ENCODE results near the gene CKLF. TPM values are rescaled to one million over a fixed set of nuclear protein-coding genes. Genes with fewer than 3 reads are reported as not detected.
"Not testable (repeated sequence)": the region's sequence is repeated elsewhere in the genome, so short reads cannot be mapped to it uniquely, and the experiment has no call there.

CKLF gene
- total RNA-seq, 1 experiment from 2014 or later = 145 TPM

GRCh38 chr16:66568355-66568754 is 16.0 kb downstream of the CKLF start:
- DNase-seq (ENCODE audit: low read depth) = peak; percentile 46

DNA sequence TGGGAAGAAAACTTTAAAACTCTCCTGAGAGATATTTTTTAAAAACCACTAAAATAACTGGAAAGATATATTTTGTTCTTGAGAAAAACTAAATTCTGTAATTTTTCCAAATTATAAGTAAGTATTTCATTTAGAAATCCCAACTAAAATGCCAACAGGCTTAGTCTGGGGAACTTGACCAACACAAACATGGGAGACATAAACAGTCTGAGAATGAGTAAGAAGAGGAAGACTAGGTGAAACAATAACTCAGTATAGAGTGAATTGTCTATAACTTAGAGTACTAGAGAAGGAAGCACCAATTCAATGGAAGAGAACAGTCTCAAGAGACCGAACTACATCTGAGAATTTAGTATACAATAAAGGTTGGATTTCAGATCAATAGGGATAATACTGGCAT is 16.8 kb downstream of the CKLF start:
- peak; percentile 69 for DNase-seq (ENCODE audit: low read depth)

DNA sequence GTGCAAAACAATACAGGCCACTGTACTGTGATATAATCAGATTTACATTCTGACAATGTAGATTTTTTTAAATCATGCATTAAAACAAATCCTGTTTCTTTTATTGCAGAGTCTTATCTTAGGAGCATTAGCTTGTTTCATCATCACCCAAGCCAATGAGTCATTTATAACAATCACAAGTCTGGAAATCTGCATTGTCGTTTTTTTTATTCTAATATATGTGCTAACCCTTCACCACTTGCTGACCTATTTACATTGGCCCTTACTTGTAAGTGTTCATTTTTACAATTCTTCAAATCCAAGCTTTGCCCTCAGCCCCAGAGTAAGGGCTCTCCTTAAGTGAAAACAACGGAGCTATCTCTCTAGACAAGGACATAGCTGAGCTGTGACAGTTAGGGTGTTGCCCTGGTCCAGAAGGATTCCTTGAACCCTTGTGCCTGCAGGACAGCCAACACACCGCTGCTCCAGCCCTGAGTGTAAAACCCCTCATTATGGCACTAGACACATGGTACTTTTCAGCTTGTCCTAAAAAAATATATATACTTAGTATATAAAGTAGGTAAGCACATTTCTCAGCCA is 17.5 kb downstream of the CKLF start:
- peak; percentile 59 for DNase-seq (ENCODE audit: low read depth)

DNA sequence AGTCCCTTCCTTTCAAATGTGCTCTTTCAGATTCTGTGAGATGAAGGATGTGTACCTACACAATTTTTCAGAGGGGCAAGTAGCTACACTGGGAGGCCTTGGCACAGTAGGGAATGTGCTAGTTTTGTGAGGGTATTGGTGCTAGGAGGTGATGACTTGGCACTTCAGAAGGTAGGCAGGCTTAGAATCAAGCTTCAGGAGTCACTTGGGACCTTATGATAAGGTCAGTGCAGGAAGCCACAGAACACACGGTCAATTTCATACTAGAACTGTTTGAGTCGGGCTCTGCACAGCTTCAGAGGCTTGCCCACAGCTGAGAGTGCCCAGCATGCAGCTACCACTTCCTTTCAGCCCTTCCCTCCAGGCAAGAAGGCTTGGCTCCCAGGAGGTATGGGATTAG is 20.0 kb downstream of the CKLF start:
- peak; percentile 40 for DNase-seq (ENCODE audit: low read depth)

DNA sequence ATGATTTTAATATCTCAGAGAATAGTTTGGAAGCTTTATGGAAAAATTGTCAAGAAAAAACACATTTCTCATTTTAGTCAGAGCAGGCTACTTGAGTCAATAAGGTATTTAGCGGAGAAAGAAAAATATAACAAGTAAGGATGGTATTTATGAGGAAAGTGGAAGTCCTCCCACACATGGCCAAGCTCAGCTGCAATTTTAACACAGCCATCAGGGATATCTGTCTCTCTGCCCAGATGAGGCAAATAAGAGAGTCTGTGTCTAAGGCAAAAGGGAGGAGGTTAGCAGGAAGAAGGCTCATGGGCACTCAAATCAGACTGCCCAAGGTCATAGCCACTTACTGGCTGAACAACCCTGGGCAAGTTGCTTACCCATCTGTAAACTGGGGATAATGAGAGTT is 21.7 kb downstream of the CKLF start:
- no peak for DNase-seq (ENCODE audit: low read depth)

DNA sequence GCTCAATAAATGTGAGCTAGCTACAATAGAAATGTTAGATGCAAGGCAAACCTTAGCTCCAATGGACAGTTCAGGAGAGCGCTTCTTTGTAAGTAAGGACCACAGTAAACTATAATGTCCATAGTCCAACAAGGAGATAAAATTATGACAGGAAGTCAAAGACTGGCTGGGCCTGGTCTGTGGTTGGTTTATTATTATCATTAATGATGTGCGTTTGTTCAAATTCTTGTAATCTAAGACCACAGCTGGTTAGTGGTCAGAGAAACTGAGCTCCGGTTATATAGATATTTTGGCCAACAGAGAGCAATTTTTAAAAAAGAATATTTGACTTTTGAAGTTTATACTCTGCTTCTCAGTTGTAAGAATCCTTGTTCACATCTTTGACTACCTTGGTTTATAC is 22.2 kb downstream of the CKLF start:
- DNase-seq (ENCODE audit: low read depth) = no peak

DNA sequence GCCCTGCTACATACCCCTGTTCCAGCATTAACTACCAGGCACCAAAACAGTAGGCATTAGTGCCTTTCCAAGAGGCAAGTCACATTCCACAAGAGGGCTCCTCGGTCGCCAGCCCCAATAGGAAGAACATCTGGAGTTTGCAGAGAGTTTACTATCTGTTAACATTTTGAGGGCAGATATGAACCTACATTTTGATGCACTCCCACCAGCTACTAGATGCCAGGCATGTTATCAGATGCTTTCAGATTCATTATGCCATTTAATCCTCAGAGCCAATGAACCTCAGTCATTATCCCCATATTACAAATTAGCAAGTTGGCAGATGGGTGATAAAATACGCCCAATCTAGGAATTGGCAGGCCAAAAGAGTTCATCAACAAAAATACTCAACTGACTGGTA is 22.7 kb downstream of the CKLF start:
- no peak for DNase-seq (ENCODE audit: low read depth)

- no peak for DNase-seq (ENCODE audit: low read depth)
Measured at GRCh38 chr16:66576296-66576695, 23.9 kb downstream of the CKLF start.

GRCh38 chr16:66578651-66579531 is 26.5 kb downstream of the CKLF start, which contains the start of gene CMTM2:
Gene CMTM2, plus strand, starts transcription at chr16:66579463. Its CDS starts 145 bp downstream, at chr16:66579608.
- no peak for DNase-seq (ENCODE audit: low read depth)

DNA sequence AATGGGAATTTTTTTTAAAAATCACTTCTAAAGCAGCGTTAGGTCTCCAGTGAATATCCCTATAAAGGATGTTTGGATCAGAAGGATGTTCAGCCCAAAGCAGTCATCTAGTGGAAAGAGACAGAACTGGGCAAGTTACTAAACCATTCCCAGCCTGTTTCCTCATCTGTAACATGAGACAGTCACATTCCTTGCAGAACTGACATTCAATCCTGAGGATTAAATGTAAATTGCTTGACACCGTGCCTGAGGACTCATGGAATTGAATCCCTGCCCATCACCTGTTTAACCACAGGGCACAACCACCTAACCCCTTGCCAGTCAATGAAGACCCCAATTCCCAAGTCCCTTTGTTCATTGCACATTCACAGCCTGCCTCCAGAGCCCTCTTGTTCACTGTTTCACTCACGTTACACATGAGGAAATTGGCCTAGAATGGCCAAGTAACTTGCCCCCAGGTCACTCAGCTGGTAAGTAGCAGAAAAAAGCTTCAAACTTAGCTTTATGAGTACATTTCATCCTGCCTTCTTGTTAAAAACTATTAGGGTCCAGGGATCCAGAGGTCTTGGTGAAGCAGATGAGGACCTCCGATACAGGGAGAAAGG is 28.3 kb downstream of the CKLF start:
- DNase-seq (ENCODE audit: low read depth) = peak; percentile 79

DNA sequence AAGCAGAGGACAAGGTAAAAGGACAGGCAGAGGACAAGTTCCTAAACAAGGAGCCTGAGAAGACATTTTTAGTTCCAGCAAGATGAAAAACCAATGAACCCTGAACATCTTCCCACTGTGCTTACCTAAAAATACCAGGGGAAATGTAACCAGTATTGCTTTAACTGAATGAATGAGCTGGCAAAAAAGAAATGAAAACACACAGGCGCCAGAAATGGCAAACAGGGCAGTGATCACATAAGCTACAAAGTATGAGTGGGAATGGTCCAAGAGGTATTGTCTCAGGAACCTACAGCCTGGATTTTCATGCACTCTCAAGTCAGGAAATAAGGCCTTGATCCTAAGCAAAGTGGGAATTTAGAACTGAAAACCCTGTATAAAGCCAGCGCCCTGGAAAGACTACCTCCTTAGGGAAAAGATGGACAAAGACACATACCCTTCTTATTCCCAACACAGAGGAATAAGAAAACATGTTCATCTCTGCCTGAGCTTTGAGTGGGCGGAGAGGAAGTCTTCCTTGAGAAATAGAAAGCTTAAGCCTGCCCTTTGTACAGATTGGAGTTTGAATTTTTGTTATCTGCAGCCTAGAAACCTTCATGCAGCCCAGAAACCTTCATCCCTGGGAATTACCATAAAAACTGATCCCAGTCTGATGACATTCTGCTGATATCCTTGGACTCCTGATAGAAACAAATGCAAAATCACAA is 29.0 kb downstream of the CKLF start:
- no peak for DNase-seq (ENCODE audit: low read depth)

GRCh38 chr16:66585481-66586239 is 33.3 kb downstream of the CKLF start:
- DNase-seq (ENCODE audit: low read depth) = no peak

DNA sequence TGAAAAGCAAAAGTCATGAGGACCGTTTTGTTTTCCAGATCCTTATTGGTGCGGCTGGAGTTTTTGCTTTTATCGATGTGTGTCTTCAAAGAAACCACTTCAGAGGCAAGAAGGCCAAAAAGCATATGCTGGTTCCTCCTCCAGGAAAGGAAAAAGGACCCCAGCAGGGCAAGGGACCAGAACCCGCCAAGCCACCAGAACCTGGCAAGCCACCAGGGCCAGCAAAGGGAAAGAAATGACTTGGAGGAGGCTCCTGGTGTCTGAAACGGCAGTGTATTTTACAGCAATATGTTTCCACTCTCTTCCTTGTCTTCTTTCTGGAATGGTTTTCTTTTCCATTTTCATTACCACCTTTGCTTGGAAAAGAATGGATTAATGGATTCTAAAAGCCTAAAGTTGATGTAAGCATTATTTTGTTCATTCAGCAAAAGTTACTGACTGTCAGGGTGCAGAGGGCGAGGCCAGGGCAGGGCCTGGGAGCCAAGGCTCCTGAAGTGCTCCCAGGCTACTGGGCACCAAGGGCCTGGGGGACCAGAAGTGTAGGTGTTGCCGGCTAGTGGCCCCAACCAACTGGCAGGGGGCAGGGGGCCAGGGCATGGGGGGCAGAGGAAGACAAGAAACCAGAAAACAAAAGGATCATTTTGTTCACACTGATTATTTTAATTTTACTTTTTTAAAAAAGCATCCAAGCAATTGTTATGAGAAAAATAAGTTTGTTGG is 35.7 kb downstream of the CKLF start:
- no peak for DNase-seq (ENCODE audit: low read depth)

DNA sequence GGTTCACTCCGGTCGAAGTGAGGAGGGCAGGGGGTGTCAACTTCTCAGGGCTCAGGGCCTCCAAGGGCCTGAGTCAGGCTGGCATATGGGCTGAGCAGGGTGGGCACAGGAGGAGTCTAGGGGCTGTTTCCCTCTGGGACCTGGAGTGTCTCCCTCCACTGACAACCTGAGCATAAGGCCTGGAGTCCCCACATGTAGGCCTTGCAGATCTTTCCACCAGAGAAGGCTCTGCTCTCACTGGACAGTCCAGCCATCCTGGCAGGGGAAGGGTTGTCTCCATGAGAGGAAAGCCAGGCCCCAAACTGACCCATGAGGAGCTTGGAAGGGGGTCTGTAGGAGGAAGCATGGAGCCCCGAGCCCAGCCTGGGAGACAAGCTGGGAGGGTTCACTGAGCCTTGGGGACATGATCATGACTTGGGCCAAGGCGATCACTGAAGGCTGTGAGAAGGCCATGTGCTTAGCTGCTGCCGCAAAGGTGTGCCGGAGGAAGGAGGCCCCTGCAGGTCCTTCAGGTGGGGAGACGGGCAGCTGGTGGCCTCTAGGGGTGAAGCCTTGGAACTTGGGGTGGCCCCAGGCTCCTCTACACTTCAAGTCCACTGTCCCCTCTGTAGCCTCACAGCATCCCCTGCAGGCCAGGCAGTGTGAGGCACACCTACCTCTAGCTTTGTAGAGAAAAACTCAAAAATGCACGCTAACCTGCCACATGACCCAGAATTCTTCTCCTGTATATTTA is 36.8 kb downstream of the CKLF start:
- peak; percentile 49 for DNase-seq (ENCODE audit: low read depth)

DNA sequence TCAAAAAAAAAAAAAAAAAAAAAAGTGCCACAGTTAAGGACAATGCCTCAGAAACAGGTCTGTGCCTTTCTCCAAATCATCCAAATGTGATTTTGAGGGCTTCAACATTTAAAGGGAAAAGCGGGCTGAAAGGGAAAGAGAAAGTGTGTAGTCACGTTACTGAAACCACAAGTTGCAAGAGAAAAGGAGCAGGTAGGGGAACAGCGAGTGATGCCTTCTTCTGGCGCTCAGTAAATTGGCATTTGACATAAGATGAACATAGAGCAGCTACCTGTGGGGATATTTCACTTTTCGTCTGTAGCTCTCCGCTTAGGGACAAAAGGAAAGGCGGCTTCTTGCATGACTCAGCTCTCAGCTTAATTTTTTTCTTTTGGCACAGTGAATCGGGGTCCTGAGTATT is 37.9 kb downstream of the CKLF start:
- no peak for DNase-seq (ENCODE audit: low read depth)

- DNase-seq (ENCODE audit: low read depth) = no peak
Measured at GRCh38 chr16:66591018-66591417, 38.6 kb downstream of the CKLF start.

- DNase-seq (ENCODE audit: low read depth) = no peak
Measured at GRCh38 chr16:66592241-66592640, 39.9 kb downstream of the CKLF start.

DNA sequence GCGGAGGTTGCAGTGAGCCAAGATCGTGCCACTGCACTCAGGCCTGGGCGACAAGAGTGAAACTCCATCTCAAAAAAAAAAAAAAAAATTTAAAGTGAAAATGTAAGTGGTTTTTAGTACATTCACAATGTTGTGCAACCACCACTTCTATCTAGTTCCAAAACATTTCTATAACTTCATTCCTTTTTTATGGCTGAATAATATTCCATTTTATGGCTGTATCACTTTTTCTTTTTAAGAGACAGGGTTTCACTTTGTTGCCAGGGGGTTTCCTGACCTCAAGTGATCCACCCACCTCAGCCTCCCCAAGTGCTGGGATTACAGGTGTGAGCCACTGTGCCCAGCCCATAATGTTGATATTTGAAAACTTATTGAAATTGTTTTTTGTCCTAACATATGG is 40.4 kb downstream of the CKLF start:
- DNase-seq (ENCODE audit: low read depth) = no peak

GRCh38 chr16:66594739-66595138 is 42.4 kb downstream of the CKLF start:
- DNase-seq (ENCODE audit: low read depth) = no peak

DNA sequence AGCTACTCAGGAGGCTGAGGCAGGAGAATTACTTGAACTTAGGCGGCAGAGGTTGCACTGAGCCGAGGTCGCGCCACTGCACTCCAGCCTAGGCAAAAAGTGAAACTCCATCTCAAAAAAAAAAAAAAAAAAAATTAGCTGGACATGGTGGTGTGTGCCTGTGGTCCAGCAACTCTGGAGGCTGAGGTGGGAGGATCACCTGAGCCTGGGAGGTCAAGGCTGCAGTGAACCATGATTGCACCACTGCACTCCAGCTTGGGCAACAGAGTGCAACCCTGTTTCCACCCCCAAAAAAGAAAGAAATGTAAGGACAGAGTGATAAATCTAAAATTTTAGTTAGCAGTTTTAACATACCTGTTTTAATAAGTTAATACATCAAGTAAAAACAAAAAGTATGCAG is 44.2 kb downstream of the CKLF start:
- DNase-seq (ENCODE audit: low read depth) = not testable (repeated sequence)

All from M059J (cell line).